CD14-positive monocyte (primary cell): ENCODE measurements around the gene HNMT. TPM values are rescaled to one million over a fixed set of nuclear protein-coding genes. Genes with fewer than 3 reads are reported as not detected.

ENCODE experiments used
- DNase-seq, 3 donors: peaks; one replicate each; pipeline ENCODE4 v3.0.0-alpha.2; 2011 to 2022
- H2AFZ ChIP-seq: 2 replicates; pipeline ENCODE4 v1.6.0; 2012; ENCODE audit warnings: mild to moderate bottlenecking, low read depth, low read length, inconsistent platforms; ENCODE audit not compliant: insufficient read depth, poor library complexity, severe bottlenecking
- H3K27ac ChIP-seq, 2 donors: 1 replicate in 1 of 2; 2 replicates in 1 of 2; pipeline ENCODE4 v1.5.1; 2012 to 2013; ENCODE audit warnings: low read length in 2 of 2, control low read depth in 1 of 2, inconsistent platforms in 1 of 2, low read depth in 1 of 2, mild to moderate bottlenecking in 1 of 2
- H3K27me3 ChIP-seq, 2 donors: one replicate each; pipeline versions ENCODE4 v1.6.0 to v1.6.1; 2011 to 2013; ENCODE audit warnings: low read length in 2 of 2; ENCODE audit not compliant: control insufficient read depth in 2 of 2, insufficient read depth in 2 of 2
- H3K36me3 ChIP-seq, 2 donors: replicated peaks in 1 of 2; 1 replicate in 1 of 2; 2 replicates in 1 of 2; pipeline versions ENCODE4 v1.5.1 to v1.6.1; 2012 to 2013; ENCODE audit warnings: low read length in 2 of 2, control low read depth in 1 of 2, inconsistent platforms in 1 of 2, mild to moderate bottlenecking in 1 of 2; ENCODE audit not compliant: insufficient read depth in 2 of 2, control insufficient read depth in 1 of 2
- H3K4me1 ChIP-seq, 2 donors: 1 replicate in 1 of 2; 2 replicates in 1 of 2; pipeline versions ENCODE4 v1.5.1 to v1.6.1; 2012 to 2013; ENCODE audit warnings: low read length in 2 of 2, control low read depth in 1 of 2, inconsistent platforms in 1 of 2, mild to moderate bottlenecking in 1 of 2, moderate library complexity in 1 of 2; ENCODE audit not compliant: insufficient read depth in 2 of 2, control insufficient read depth in 1 of 2
- H3K4me2 ChIP-seq: replicated peaks from 2 replicates; pipeline ENCODE3; 2012; ENCODE audit warnings: low read length, moderate library complexity, mild to moderate bottlenecking; ENCODE audit not compliant: poor library complexity, severe bottlenecking; ENCODE audit errors: extremely low read depth
- H3K4me3 ChIP-seq, 3 experiments: fragments of 200-600 bp in 1 of 3; sonication (generic) in 1 of 3; replicated peaks in 1 of 3; 1 replicate in 2 of 3; 2 replicates in 1 of 3; pipeline ENCODE4 v1.5.1; 2011 to 2013; ENCODE audit warnings: low read length in 3 of 3, mild to moderate bottlenecking in 3 of 3, control low read depth in 2 of 3, low read depth in 2 of 3, inconsistent platforms in 1 of 3, moderate library complexity in 1 of 3
- H3K79me2 ChIP-seq: 2 replicates; pipeline ENCODE4 v1.6.0; 2012; ENCODE audit warnings: mild to moderate bottlenecking, control low read depth, inconsistent platforms, low read length, moderate library complexity; ENCODE audit not compliant: insufficient read depth
- H3K9ac ChIP-seq: 2 replicates; pipeline ENCODE4 v1.6.0; 2017; ENCODE audit warnings: low read length, mild to moderate bottlenecking; ENCODE audit not compliant: insufficient read depth, poor library complexity, severe bottlenecking
- H3K9me3 ChIP-seq, 2 donors: replicated peaks in 1 of 2; 1 replicate in 1 of 2; 2 replicates in 1 of 2; pipeline versions ENCODE4 v1.5.1 to v1.6.1; 2012 to 2013; ENCODE audit warnings: low read length in 2 of 2, control low read depth in 1 of 2; ENCODE audit not compliant: control insufficient read depth in 1 of 2, insufficient read depth in 1 of 2
- H4K20me1 ChIP-seq: 2 replicates; pipeline ENCODE4 v1.6.0; 2012; ENCODE audit warnings: mild to moderate bottlenecking, low read length, control low read depth, moderate library complexity; ENCODE audit not compliant: insufficient read depth
- H3K27ac Mint-ChIP-seq, 7 donors: one replicate each; pipeline ENCODE4 v1.8.0; 2020; ENCODE audit warnings: mild to moderate bottlenecking in 7 of 7, mixed read lengths in 7 of 7, moderate library complexity in 6 of 7, inconsistent platforms in 2 of 7
- H3K27me3 Mint-ChIP-seq, 3 donors: one replicate each; pipeline ENCODE4 v1.8.0; 2021 to 2022; ENCODE audit warnings: low read depth in 3 of 3, mild to moderate bottlenecking in 3 of 3, mixed read lengths in 3 of 3, moderate library complexity in 3 of 3, inconsistent platforms in 1 of 3
- H3K36me3 Mint-ChIP-seq, 2 donors: one replicate each; pipeline ENCODE4 v1.8.0; 2020; ENCODE audit warnings: mixed read lengths in 2 of 2, inconsistent platforms in 1 of 2, mild to moderate bottlenecking in 1 of 2
- H3K4me1 Mint-ChIP-seq: one replicate; pipeline ENCODE4 v1.8.0; 2020; ENCODE audit warnings: mild to moderate bottlenecking, mixed read lengths
- H3K4me3 Mint-ChIP-seq, 2 donors: one replicate each; pipeline ENCODE4 v1.8.0; 2020; ENCODE audit warnings: mild to moderate bottlenecking in 2 of 2, mixed read lengths in 2 of 2, moderate library complexity in 1 of 2
- H3K9me3 Mint-ChIP-seq, 7 donors: one replicate each; pipeline ENCODE4 v1.8.0; 2020 to 2022; ENCODE audit warnings: mixed read lengths in 7 of 7, mild to moderate bottlenecking in 6 of 7, moderate library complexity in 6 of 7, inconsistent platforms in 2 of 7
- WGBS: methylation state at CpG from one replicate; pipeline ENCODE4 v1.1.5; 2013; ENCODE audit warnings: missing lambda C conversion rate; ENCODE audit not compliant: insufficient coverage; 5-methylcytosine and 5-hydroxymethylcytosine counted together
- intact Hi-C, 2 donors: fragments of 100-400 bp; cut with micrococcal nuclease; formaldehyde crosslinking; loops; one replicate each; pipeline versions ENCODE4 v1.15.0 to v1.15.1; 2023
- polyA plus RNA-seq, 3 donors: library from polyadenylated mRNA; depleted of rRNA in 1 of 3; unstranded in 2 of 3; stranded (reverse) in 1 of 3; fragments of 300-500 nt in 2 of 3; fragments of >200 nt in 1 of 3; fragmentation: Illumina TruSeq in 2 of 3; gene quantifications; 1 replicate in 2 of 3; 2 replicates in 1 of 3; pipeline ENCODE4 v1.2.3, GENCODE V29; 2012 to 2021
- TF ChIP-seq, protein P1 (sequence below): fragments of 200-600 bp; IDR thresholded peaks from one replicate; pipeline ENCODE4 v1.8.0; 2022; ENCODE audit warnings: antibody characterized with exemption, mild to moderate bottlenecking

Gene HNMT
- polyA plus RNA-seq, 3 donors, result 83.0 to 118 (median 109) TPM

DNA sequence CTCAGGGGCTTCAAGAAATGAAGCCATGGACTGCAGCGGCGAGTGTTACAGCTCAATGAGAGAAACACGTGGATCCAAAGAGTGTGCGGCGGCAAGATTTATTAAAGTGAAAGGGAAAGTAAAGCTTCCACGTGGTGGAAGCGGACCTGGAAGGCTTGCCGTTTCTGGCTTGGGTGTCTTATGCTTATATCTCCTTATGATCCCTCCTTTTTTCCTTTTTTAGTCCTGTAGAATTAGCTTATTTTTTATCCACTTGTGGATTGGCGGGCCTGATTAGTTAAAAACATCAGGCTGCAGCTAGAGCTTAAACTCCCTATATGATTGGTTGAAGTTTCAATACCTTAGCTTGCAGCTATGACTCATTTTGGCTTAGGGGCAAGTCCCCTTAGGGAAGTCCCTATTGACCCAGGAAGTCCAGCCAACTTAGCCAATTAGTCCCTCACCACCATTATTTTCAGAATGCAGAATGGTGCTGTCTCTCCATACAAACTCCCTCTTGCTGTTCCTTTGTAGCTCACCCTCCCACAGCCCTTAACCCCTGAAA is 11.6 kb upstream of the HNMT start:
- Histone ChIP-seq H2AFZ (no peak overlapping the region), H3K36me3 (no peaks in the 10 kb centered on the region)

DNA sequence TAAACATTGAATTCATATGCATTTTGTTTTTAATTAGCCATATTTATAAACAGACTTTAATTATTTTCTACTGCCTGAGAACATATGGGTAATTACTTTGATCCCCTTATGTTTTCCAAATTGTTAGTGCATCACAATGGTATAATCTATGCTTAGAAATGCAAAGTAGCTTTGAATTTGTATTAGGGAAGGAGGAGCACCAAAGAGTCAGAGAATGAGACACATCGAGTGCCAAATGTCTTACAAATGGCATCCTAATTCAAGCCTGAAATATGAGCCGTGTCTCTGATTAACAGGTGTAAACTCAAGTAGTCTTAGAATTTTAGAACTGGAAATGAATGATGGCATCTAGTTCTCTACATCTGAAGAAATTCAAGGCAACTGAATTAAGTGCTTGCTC is 8.7 kb upstream of the HNMT start:
- H3K4me1 ChIP-seq, result peaks cover 34 to 45% of the 10 kb centered on the region in 2 donors
- no peaks in the 10 kb centered on the region for H4K20me1 ChIP-seq
- intact Hi-C loops, result no loop called here
- no peak for DNase-seq
- peaks cover 0 to 10% (median 3%) of the 10 kb centered on the region in 7 donors for H3K9me3 Mint-ChIP-seq
- no peaks in the 10 kb centered on the region for H3K9me3 ChIP-seq
- TF ChIP-seq, protein P1, sequence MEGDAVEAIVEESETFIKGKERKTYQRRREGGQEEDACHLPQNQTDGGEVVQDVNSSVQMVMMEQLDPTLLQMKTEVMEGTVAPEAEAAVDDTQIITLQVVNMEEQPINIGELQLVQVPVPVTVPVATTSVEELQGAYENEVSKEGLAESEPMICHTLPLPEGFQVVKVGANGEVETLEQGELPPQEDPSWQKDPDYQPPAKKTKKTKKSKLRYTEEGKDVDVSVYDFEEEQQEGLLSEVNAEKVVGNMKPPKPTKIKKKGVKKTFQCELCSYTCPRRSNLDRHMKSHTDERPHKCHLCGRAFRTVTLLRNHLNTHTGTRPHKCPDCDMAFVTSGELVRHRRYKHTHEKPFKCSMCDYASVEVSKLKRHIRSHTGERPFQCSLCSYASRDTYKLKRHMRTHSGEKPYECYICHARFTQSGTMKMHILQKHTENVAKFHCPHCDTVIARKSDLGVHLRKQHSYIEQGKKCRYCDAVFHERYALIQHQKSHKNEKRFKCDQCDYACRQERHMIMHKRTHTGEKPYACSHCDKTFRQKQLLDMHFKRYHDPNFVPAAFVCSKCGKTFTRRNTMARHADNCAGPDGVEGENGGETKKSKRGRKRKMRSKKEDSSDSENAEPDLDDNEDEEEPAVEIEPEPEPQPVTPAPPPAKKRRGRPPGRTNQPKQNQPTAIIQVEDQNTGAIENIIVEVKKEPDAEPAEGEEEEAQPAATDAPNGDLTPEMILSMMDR, result no peak
- no peak overlapping the region for H3K4me3 Mint-ChIP-seq
- no peak overlapping the region for H2AFZ ChIP-seq
- H3K36me3 Mint-ChIP-seq, result peaks cover 0 to 3% of the 10 kb centered on the region in 2 donors
- no peak overlapping the region for H3K9ac ChIP-seq
- no peaks in the 10 kb centered on the region for H3K79me2 ChIP-seq
- H3K27me3 ChIP-seq, result no peaks in the 10 kb centered on the region
- H3K4me1 Mint-ChIP-seq, result peaks cover 50% of the 10 kb centered on the region
- H3K36me3 ChIP-seq, result no peaks in the 10 kb centered on the region
- H3K4me2 ChIP-seq, result no peak overlapping the region
- WGBS, result 95% methylated on average over 2 of the region's 2 CpGs
- H3K27ac ChIP-seq, result no peak overlapping the region
- H3K27me3 Mint-ChIP-seq, result no peaks in the 10 kb centered on the region
- no peak overlapping the region for H3K27ac Mint-ChIP-seq
- H3K4me3 ChIP-seq, result no peak overlapping the region

More for the DNA sequence above, 11.6 kb upstream of the HNMT start:
- no peaks in the 10 kb centered on the region for H3K79me2 ChIP-seq
- peak overlapping the region; percentile 10 to 60 (median 47) for H3K4me3 ChIP-seq
- peak overlapping the region in 1 of 2 donors; percentile 59 for H3K27ac ChIP-seq
- Mint-ChIP-seq H3K36me3 (no peaks in the 10 kb centered on the region), H3K4me3 (peak overlapping the region; percentile 70 to 87), H3K9me3 (peaks cover 0 to 5% (median 0%) of the 10 kb centered on the region in 7 donors), H3K4me1 (peaks cover 33% of the 10 kb centered on the region), H3K27ac (peak overlapping the region in 5 of 7 donors; percentile 37 to 91 (median 82)), H3K27me3 (no peaks in the 10 kb centered on the region)
- 46% methylated on average over 5 of the region's 9 CpGs for whole genome bisulfite sequencing
- H3K9me3 ChIP-seq, result no peaks in the 10 kb centered on the region
- H3K27me3 ChIP-seq, result no peaks in the 10 kb centered on the region
- intact Hi-C loops, result no loop called here
- DNase-seq, result peak; percentile 37 to 70 (median 53)
- peaks cover 12 to 23% of the 10 kb centered on the region in 2 donors for H3K4me1 ChIP-seq
- TF ChIP-seq, protein P1, result no peak
- H3K9ac ChIP-seq, result peak overlapping the region; percentile 17
- H3K4me2 ChIP-seq, result peak overlapping the region; percentile 31
- no peaks in the 10 kb centered on the region for H4K20me1 ChIP-seq
